G401 (cell line): ENCODE data around the gene VIM. TPM values are rescaled to one million over a fixed set of nuclear protein-coding genes. Genes with fewer than 3 reads are reported as not detected.

ENCODE experiments used
- DNase-seq: peaks from one replicate; pipeline ENCODE4 v3.0.0-alpha.2; 2015; ENCODE audit warnings: low spot score
- in situ Hi-C: cut with HindIII; loops from 2 replicates; pipeline ENCODE4 v1.10.0; 2016; ENCODE audit warnings: low sequenced_read_pairs, mixed read lengths
- total RNA-seq: library from RNA; depleted of rRNA; stranded (reverse); fragments of >200 nt; shearing (Covaris generic); gene quantifications from 2 replicates; pipeline ENCODE4 v1.2.3, GENCODE V29; 2014

The VIM gene
- total RNA-seq, 1 experiment from 2014 or later = 1,486 TPM

DNA sequence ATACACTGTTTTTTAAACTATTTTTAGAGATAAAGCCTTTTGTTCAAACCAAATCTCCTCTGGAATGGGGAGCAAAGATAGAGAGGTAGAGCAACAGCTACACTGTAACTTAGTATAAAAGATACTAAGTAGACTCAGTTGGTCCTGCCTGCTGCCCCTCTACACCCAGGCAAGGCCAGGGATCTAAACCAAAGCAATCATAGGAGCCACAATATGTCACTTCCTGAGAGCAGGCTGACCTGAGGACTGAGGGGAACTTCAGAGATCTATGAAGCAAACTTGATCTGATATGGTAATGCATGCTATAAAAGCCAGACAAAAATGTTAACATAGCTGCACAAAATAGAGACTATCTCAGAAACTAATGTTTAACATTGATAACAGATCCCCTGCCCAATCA lies 19.6 kb upstream of the VIM start:
- in situ Hi-C loops = no loop called here
- no peak for DNase-seq

GRCh38 chr10:17209302-17209701 lies 18.7 kb upstream of the VIM start:
- in situ Hi-C loops = no loop called here
- no peak for DNase-seq

GRCh38 chr10:17209881-17210280 lies 18.2 kb upstream of the VIM start:
- DNase-seq = no peak
- in situ Hi-C loops = no loop called here

DNA sequence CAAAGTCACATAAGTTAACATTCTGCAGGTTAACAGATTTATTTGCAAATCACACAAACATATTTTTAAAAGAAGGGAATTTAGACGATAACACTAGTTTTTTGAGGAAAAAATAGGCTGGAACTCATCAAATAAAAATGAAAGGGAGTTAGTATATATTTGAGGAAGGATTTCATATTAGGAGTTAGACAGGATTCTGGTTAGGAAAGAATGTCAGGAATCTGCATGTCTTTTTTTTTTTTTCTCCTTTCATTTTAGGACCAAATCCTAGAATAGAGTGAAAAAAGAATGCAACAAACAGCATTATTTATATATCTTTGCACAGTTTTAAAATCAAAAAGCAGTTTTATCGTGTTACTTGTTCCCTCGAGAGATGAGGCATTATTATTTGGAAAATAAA lies 17.7 kb upstream of the VIM start:
- in situ Hi-C loops = no loop called here
- no peak for DNase-seq

GRCh38 chr10:17212802-17213221 lies 15.2 kb upstream of the VIM start:
- in situ Hi-C loops = no loop called here
- no peak for DNase-seq

- in situ Hi-C loops = no loop called here
- DNase-seq = no peak
Measured at GRCh38 chr10:17213646-17214349, 14.2 kb upstream of the VIM start.

DNA sequence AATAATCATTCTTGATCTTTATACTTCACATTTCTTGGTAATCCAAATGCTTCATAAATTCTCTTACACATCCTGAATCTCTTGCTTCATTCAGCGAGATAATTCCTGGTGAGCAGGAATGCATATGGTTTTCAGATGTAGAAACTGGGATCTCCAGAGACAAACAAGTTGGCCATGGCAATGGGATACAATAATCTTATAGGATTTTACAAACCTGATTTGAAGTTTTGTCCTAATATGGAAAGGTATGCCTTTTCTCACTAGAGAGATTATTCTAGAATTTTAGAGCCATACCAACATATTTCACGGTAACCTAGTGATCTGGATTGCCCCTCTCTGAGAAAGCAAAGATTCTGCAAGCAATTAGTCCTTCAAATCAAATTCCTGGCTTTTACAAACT lies 13.5 kb upstream of the VIM start:
- in situ Hi-C loops = no loop called here
- no peak for DNase-seq

DNA sequence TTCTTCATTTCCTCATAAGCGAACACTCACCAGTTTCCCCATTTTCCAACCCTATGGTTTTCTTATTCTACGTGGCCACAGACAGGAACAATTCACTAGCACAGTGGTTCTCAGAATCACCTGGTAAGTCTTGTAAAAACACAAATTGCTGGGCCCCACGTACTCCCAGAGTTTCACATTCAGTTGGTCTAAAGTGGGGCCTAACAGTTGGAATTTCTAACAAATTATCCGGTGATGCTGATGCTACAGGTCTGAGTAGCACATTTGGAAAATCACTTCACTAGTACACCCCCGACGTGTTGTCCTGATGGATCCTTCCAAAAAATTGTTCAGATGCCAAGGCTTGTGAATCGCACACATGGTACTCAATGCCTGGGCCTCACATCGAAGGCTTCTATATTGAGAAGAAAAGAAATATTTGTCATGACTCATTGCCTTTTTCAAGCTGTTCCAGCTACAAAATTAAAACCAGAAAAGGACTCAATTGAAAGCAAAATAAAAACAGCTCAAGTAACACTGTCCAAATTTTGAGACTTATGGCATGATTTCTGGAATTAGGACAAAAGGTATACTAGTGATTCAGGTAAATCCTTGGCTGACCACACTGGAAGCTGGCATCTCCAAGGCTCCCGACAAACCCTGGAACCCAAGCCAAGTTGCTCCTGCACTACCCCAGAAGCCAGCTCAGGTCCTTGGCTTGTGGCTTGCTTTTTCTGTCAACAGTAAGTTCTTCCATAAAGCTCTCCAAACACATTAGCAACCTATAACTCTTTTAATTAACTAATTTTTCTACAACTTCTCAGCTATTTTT lies 12.9 kb upstream of the VIM start:
- in situ Hi-C loops = no loop called here
- no peak for DNase-seq

DNA sequence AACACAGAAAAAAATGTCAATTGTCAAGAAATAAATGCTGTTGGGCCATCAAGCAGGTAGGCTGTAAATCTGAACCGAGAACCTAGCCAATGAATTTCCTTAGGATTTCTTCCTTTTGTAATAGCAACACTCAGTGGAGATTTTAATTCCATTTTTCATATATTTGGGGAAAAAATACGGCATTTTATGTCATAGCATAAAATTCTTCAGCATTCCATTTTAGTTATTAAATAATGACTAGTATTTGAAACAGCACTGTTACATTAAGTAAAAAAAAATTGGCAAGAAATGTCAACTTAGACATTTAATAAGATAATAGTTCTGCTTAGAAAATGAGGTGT lies 12.3 kb upstream of the VIM start:
- DNase-seq = no peak
- in situ Hi-C loops = no loop called here

- DNase-seq = no peak
- in situ Hi-C loops = no loop called here
Measured at GRCh38 chr10:17216217-17216900, 11.7 kb upstream of the VIM start.

DNA sequence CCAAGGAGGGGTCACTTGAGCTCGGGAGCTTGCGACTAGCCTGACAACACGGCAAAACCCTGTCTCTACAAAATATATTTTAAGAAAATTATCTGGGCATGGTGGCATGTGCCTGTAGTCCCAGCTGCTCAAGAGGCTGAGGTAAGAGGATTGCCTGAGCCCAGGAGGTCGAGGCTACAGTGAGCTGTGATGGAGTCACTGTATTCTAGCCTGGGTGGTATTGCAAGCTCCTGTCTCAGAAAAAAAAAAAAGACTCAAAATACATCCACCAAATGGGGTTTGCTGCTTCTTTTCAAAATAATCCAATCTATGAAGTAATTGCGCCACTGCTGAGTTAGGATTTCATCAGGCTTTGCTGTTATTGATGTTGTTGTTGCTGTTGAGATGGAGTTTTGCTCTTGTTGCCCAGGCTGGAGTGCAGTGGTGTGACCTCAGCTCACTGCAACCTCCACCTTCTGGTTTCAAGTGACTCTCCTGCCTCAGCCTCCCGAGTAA lies 11.1 kb upstream of the VIM start:
- in situ Hi-C loops = no loop called here
- DNase-seq = no peak

DNA sequence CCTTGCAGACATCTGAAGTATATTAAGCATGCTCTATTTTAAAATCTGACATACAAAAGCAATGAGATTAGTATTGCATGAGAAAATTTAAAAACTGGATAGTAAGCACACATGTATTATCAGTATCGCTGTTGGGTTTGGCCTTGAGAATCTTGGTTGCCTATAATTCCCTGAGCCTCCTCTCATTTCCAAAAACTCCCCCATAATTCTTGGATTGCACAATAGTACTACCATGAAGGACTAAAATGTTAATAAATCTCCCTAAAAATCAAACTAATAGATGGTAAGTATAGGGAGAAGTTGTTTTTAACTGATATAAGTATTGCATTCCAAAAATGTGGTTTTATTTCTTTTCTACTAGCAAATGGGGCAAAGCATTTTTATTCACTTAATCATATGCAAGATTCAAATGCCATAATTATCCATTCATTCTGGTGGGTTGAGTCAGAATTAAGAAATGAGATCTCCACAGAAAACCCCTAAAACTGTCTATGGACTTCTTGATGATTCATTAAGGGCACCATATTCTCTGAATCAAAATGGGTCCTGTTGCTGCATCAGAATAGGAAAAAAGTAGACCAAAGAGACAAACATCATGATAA lies 10.3 kb upstream of the VIM start:
- in situ Hi-C loops = no loop called here
- no peak for DNase-seq

DNA sequence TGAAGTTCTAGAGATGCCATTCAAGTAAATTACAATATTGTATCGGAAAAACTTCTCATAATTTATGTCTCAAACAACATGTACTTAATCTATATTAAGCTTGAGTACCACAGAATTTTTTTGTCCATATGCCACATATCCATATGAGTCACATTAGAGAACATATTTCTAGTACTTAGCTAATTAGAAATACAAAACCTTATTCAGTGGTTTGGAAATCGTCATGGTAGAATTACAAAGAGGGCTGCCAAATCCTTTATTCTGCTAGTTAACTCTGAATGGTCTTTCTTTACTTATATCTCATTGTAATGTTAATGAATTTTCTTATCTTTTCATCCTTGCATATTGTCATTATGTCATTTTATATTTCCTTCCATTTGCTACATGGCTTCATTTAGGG lies 9.0 kb upstream of the VIM start:
- DNase-seq = no peak
- in situ Hi-C loops = no loop called here

DNA sequence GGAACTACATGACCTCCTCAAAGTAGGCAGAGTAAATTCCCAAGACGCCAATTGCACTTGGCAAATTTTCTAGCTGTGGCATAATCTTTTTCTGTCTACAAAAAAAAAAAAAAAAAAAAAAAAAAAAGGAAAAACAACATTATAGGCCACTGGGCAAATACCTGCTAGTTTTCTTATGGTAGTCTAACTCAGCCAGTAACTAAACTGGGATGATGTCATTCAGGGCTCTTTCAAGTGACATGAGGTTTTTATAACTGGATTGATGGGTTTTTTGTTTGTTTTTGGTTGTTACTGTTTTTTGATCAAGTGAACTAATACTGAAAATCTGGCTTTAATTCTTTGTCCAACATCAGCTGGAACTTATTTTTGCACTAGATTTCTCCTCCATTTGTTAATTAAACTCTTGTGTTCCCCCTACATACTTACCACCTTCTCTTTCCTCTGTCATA lies 7.4 kb upstream of the VIM start:
- no peak for DNase-seq
- in situ Hi-C loops = no loop called here

DNA sequence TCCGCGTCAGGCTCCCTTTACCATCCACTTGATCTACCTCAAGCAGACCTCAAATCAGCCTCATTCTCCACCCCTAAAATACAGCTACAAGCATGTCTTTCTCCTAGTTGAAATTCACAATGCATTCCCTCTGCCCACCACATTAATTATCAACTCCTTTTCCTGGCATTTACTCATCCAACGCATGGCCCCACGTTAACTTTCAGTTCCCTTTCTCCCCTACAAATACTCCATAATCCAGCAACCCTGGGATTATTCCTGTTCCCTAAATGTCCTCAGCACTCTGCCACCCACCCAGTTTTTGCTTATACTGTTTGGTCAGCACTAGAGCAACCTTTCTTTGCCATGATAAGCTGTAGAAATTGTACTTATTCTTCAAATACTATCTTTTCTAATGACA lies 5.7 kb upstream of the VIM start:
- no peak for DNase-seq
- in situ Hi-C loops = no loop called here

GRCh38 chr10:17225808-17226207 lies 2.2 kb upstream of the VIM start:
- in situ Hi-C loops = no loop called here

GRCh38 chr10:17226891-17227303 lies 1.1 kb upstream of the VIM start:
- in situ Hi-C loops = no loop called here
- DNase-seq = no peak

More at GRCh38 chr10:17225808-17226207, 2.2 kb upstream of the VIM start:
- no peak for DNase-seq

DNA sequence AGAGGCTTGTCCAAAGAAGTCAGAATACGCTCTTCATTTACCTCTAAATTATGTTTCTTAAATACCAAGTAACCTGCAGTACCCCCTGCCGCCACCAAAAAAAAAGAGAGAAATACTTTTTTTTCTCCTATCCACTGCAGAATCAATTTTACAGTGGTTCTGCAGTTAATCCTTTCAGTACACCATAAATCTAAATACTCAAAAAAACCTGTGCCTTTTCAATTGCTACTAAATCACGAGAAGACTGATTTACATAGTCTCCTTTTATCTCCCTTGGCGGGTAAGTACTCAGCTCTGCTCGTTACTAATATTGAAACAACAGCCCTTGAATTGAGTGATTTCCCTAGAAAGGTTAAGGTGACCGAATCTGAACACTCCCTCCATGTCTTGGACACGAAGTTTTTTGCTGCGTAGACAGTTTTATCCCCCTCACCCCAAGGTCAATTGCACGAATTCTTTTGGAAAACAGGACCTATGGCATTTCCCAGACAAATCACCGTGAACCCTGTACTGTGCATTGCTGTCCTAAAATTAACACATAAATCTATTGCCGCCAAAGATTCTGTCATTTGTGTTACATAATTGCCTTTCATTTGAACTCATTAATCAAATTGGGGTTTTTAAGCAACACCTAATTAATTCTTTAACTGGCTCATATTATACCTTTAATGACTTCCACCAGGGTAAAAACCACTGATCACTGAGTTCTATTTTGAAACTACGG lies 512 bp upstream of the VIM start:
- in situ Hi-C loops = no loop called here
- DNase-seq = no peak
